GM12864 (cell line): ENCODE measurements around the gene MSI2.

Source experiments
- DNase-seq: peaks from one replicate; pipeline ENCODE4 v3.0.0-alpha.2; 2011; ENCODE audit warnings: low read depth
- H3K4me3 ChIP-seq: 2 replicates; pipeline ENCODE4 v1.5.1; 2011; ENCODE audit warnings: mild to moderate bottlenecking, low read depth, low read length, control low read depth
- TF ChIP-seq, protein P1 (sequence below): IDR thresholded peaks from 2 replicates; pipeline ENCODE4 v1.5.1; 2011; ENCODE audit warnings: low read depth, mild to moderate bottlenecking, moderate library complexity, low read length, control low read depth, inconsistent platforms; ENCODE audit errors: missing control alignments

Gene MSI2

DNA sequence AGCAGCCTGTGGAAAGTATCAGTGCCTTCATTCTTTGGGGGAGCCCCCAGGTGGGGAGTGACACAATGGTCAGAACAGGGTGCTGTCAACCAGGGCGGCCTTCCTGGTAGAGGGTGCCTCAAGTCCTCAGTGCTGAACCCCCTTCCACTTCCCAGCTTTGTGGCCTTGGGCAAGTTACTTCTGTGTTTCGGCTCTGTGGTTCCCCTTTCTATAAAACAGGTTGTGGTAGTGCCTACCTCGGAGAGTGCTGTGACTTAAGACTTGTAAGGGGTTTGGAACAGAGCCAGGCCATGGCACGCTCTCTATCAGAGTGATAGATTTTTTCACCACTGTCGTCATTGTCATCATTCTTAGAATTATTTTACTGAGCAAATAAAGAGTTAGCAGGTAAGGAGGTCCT is 347.7 kb downstream of the MSI2 start:
- no peak overlapping the region for H3K4me3 ChIP-seq
- DNase-seq: no peak
- TF ChIP-seq, protein P1, sequence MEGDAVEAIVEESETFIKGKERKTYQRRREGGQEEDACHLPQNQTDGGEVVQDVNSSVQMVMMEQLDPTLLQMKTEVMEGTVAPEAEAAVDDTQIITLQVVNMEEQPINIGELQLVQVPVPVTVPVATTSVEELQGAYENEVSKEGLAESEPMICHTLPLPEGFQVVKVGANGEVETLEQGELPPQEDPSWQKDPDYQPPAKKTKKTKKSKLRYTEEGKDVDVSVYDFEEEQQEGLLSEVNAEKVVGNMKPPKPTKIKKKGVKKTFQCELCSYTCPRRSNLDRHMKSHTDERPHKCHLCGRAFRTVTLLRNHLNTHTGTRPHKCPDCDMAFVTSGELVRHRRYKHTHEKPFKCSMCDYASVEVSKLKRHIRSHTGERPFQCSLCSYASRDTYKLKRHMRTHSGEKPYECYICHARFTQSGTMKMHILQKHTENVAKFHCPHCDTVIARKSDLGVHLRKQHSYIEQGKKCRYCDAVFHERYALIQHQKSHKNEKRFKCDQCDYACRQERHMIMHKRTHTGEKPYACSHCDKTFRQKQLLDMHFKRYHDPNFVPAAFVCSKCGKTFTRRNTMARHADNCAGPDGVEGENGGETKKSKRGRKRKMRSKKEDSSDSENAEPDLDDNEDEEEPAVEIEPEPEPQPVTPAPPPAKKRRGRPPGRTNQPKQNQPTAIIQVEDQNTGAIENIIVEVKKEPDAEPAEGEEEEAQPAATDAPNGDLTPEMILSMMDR: no peak

GRCh38 chr17:57604771-57605674 is 348.7 kb downstream of the MSI2 start:
- TF ChIP-seq, protein P1: peak; percentile 8
- DNase-seq: no peak
- H3K4me3 ChIP-seq: no peak overlapping the region

DNA sequence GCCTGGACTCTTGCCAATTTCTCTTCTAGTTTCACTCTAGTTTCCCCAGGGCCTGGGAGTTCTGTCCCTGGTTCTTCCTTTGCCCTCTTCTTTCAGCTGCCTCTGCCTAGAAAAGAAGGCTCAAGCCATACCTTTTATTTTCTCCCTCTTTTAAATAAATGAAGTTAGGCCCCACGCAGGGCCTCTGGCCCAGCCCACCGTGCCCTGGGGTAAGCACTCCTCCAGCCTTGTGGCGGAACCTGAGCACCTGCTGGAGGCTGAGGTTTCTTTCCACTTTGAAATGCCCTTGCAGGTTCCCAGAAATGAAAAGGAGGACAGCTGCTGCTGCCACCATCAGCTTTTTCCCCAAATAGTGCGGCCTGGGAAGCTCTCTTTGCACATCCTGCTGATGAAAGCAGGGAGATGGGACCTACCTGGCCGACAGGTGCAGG is 349.4 kb downstream of the MSI2 start:
- no peak overlapping the region for H3K4me3 ChIP-seq
- TF ChIP-seq, protein P1: no peak
- no peak for DNase-seq

GRCh38 chr17:57606111-57606875 is 350.0 kb downstream of the MSI2 start:
- no peak overlapping the region for H3K4me3 ChIP-seq
- TF ChIP-seq, protein P1: no peak
- DNase-seq: no peak

GRCh38 chr17:57607553-57608120 is 351.3 kb downstream of the MSI2 start:
- TF ChIP-seq, protein P1: no peak
- DNase-seq: no peak
- H3K4me3 ChIP-seq: no peak overlapping the region

GRCh38 chr17:57608369-57609124 is 352.2 kb downstream of the MSI2 start:
- DNase-seq: no peak
- TF ChIP-seq, protein P1: no peak
- no peak overlapping the region for H3K4me3 ChIP-seq
